Caco-2 (cell line): Measurements from ENCODE around the gene MYL7. TPM values are rescaled to one million over a fixed set of nuclear protein-coding genes. Genes with fewer than 3 reads are reported as not detected.

Source experiments
- BruUV-seq: library from RNA; stranded (reverse); fragments of 400-500 nt; replicated peaks from 2 replicates; lab custom pipeline; 2021; lab: Mats Ljungman, UMichigan
- CTCF ChIA-PET: fragments of 300-600 bp; sonication (Branson Sonifier 250); formaldehyde crosslinking; loops from one replicate; lab custom pipeline; 2022; ENCODE audit warnings: antibody characterized with exemption; lab: Charles Lee
- POLR2A ChIA-PET: fragments of 300-600 bp; sonication (Branson Sonifier 250); formaldehyde crosslinking; loops from one replicate; lab custom pipeline; 2022; ENCODE audit warnings: antibody characterized with exemption; lab: Charles Lee
- DNase-seq, 2 experiments: peaks; one replicate each; pipeline versions ENCODE4 v3.0.0 to v3.0.0-alpha.2; 2020 to 2022
- H3K27me3 ChIP-seq: replicated peaks from 2 replicates; pipeline ENCODE4 v1.6.0; 2011; ENCODE audit warnings: low read length; ENCODE audit not compliant: control insufficient read depth, insufficient read depth
- H3K36me3 ChIP-seq: 2 replicates; pipeline ENCODE4 v1.5.1; 2011; ENCODE audit warnings: low read length; ENCODE audit not compliant: control insufficient read depth, insufficient read depth
- H3K4me1 ChIP-seq: fragments of 250-450 bp; sonication (Bioruptor Pico); 2 replicates; pipeline ENCODE4 v1.5.1; 2020; ENCODE audit warnings: mild to moderate bottlenecking
- H3K4me3 ChIP-seq: 2 replicates; pipeline ENCODE4 v1.5.1; 2011; ENCODE audit warnings: low read depth, mild to moderate bottlenecking, control low read depth, low read length
- H3K9me3 ChIP-seq: fragments of 250-450 bp; sonication (Bioruptor Pico); 2 replicates; pipeline ENCODE4 v1.5.1; 2020; ENCODE audit warnings: mild to moderate bottlenecking, moderate library complexity
- H3K27ac Mint-ChIP-seq: one replicate; pipeline ENCODE4 v1.8.0; 2022; ENCODE audit warnings: mixed read lengths; ENCODE audit not compliant: unreplicated experiment
- H3K27me3 Mint-ChIP-seq: one replicate; pipeline ENCODE4 v1.8.0; 2022; ENCODE audit warnings: mixed read lengths; ENCODE audit not compliant: insufficient read depth, unreplicated experiment
- H3K36me3 Mint-ChIP-seq: one replicate; pipeline ENCODE4 v1.8.0; 2022; ENCODE audit warnings: mild to moderate bottlenecking, mixed read lengths; ENCODE audit not compliant: insufficient read depth, unreplicated experiment
- H3K4me1 Mint-ChIP-seq: one replicate; pipeline ENCODE4 v1.8.0; 2022; ENCODE audit warnings: low read depth, mixed read lengths; ENCODE audit not compliant: unreplicated experiment
- H3K4me3 Mint-ChIP-seq: one replicate; pipeline ENCODE4 v1.8.0; 2022; ENCODE audit warnings: mild to moderate bottlenecking, moderate library complexity, mixed read lengths; ENCODE audit not compliant: unreplicated experiment
- H3K9me3 Mint-ChIP-seq: one replicate; pipeline ENCODE4 v1.8.0; 2022; ENCODE audit warnings: mixed read lengths; ENCODE audit not compliant: unreplicated experiment
- intact Hi-C: fragments of 100-400 bp; cut with micrococcal nuclease; formaldehyde crosslinking; loops from one replicate; pipeline ENCODE4 v1.10.0; 2022; ENCODE audit not compliant: unreplicated experiment
- total RNA-seq: library from RNA; stranded (reverse); gene quantifications from 2 replicates; pipeline ENCODE4 v1.2.3, GENCODE V29; 2022
- TF ChIP-seq, protein P1 (sequence below), 2 experiments: fragments of 200-600 bp in 1 of 2; IDR thresholded peaks; 1 replicate in 1 of 2; 2 replicates in 1 of 2; pipeline versions ENCODE4 v1.5.1 to v1.8.0; 2011 to 2022; ENCODE audit warnings: antibody characterized with exemption in 1 of 2, control low read depth in 1 of 2, inconsistent platforms in 1 of 2, low read depth in 1 of 2, low read length in 1 of 2, mild to moderate bottlenecking in 1 of 2, moderate library complexity in 1 of 2; ENCODE audit not compliant: insufficient read depth in 1 of 2, severe bottlenecking in 1 of 2, unreplicated experiment in 1 of 2

The MYL7 gene
- total RNA-seq, 1 experiment from 2014 or later = 16.2 TPM

DNA sequence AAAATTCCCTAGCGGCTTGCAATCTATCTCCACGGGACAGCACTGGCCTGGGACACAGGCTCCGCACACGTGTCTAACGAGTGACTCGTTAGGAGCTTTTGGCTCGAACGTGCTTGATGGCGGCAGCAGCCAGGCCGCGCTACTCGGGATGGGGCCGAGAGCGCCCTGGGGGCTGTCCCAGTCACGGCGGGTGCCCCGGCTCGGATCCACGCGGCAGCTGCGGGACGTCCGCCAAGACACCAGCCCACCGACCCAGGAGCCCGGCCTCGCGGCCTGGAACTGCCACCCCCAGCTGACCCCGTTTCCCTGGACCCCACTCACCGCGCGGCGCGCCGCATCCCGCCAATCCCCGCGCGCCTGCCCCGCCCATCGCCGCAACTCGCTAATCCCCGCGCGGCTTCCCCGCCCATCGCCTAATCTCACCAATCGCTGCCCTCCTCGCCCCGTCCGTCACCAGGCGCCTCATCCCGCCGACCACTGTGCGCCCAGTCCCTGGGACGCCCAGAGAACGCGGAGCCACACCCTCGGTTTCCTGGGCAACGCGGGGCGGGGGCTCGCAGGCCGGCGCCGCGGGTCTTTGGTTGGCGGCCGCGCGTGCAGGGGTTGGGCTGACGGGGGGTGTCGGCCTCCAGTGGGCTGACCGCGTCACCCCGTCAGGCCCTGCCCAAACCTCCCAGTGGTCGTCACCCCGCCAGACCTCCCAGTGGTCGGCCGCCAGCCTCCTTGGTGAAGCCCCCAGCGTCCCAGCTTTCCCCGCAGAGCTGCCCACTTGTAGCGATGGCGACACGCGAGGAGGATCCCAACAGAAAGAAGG, 17.7 kb downstream of the MYL7 start, which contains the start of gene POLD2:
POLD2 (minus strand) TSS at position 359 of the 814 bp plus-strand sequence. CDS start 1,495 bp downstream, outside the sequence.
- DNase-seq = peak; percentile 98 to 99
- Mint-ChIP-seq H3K4me3 (peak within 1 kb of the TSS; percentile 73), H3K9me3 (no peaks in the 10 kb centered on the region), H3K27ac (peak within 1 kb of the TSS; percentile 25), H3K4me1 (peaks cover 12% of the 10 kb centered on the region), H3K27me3 (no peaks in the 10 kb centered on the region), H3K36me3 (peaks cover 22% of the 10 kb centered on the region)
- H3K4me3 ChIP-seq = peak within 1 kb of the TSS; percentile 93
- intact Hi-C loops = loop anchor here (1.0 kb wide), 1 partner anchor 41 kb away; the partner anchor contains the start of gene POLM
- no peaks in the 10 kb centered on the region for H3K4me1 ChIP-seq
- TF ChIP-seq, protein P1, sequence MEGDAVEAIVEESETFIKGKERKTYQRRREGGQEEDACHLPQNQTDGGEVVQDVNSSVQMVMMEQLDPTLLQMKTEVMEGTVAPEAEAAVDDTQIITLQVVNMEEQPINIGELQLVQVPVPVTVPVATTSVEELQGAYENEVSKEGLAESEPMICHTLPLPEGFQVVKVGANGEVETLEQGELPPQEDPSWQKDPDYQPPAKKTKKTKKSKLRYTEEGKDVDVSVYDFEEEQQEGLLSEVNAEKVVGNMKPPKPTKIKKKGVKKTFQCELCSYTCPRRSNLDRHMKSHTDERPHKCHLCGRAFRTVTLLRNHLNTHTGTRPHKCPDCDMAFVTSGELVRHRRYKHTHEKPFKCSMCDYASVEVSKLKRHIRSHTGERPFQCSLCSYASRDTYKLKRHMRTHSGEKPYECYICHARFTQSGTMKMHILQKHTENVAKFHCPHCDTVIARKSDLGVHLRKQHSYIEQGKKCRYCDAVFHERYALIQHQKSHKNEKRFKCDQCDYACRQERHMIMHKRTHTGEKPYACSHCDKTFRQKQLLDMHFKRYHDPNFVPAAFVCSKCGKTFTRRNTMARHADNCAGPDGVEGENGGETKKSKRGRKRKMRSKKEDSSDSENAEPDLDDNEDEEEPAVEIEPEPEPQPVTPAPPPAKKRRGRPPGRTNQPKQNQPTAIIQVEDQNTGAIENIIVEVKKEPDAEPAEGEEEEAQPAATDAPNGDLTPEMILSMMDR (IDR thresholded peaks at IDR 0.05; ENCODE audit: insufficient read depth in 1 of 2, low read depth in 1 of 2, low read length in 1 of 2, severe bottlenecking in 1 of 2, unreplicated experiment in 1 of 2) = no peak
- BruUV-seq = no TSS peak
- peaks cover 2% of the 10 kb centered on the region; the same call in 1 of the 2 replicates for H3K36me3 ChIP-seq
- ChIA-PET POLR2A (interaction anchor here (0.7 to 1.2 kb wide), 2 partner anchors 11 to 25 kb away, joined by 4 to 5 read pairs; no protein-coding TSS in a partner anchor), CTCF (interaction anchor here (0.6 to 2.1 kb wide), 4 partner anchors 8 to 79 kb away, joined by 3 to 8 read pairs (median 3); partner anchors contain the start of gene DBNL)
- H3K27me3 ChIP-seq = no peaks in the 10 kb centered on the region
- no peaks in the 10 kb centered on the region for H3K9me3 ChIP-seq

DNA sequence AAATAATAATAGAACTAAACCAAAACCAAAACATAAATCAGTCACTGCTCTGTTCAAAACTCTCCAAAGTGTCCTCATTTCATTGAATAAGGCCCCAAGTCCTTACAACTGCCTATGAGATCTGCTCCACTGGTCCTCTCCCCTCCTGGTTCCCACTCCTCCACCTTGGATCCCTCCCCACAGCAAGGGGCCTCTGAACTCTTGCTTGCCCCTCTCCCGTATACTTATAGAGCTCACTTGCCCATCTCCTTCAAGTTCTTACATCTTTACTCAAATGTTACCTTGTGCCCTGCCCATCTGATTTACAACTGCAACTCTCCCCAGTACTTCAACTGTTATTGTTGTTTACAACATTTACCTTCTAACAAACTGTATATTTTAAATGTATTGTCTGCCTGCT, 18.6 kb downstream of the MYL7 start:
- intact Hi-C loops = no loop called here
- CTCF ChIA-PET = interaction anchor here (0.9 to 2.1 kb wide), 3 partner anchors 9 to 78 kb away, joined by 3 to 8 read pairs (median 3); partner anchors contain the start of gene DBNL
- H3K4me1 Mint-ChIP-seq = peaks cover 12% of the 10 kb centered on the region

More for the DNA sequence above, 18.6 kb downstream of the MYL7 start:
- TF ChIP-seq, protein P1 (IDR thresholded peaks at IDR 0.05; ENCODE audit: insufficient read depth in 1 of 2, low read depth in 1 of 2, low read length in 1 of 2, severe bottlenecking in 1 of 2, unreplicated experiment in 1 of 2) = no peak
- H3K27ac Mint-ChIP-seq = peak overlapping the region; percentile 25
- no peaks in the 10 kb centered on the region for H3K4me1 ChIP-seq
- peaks cover 30% of the 10 kb centered on the region for H3K36me3 Mint-ChIP-seq
- peaks cover 2% of the 10 kb centered on the region for H3K36me3 ChIP-seq
- H3K9me3 ChIP-seq = no peaks in the 10 kb centered on the region
- DNase-seq = no peak
- no peaks in the 10 kb centered on the region for H3K27me3 ChIP-seq
- peak overlapping the region; percentile 73 for H3K4me3 Mint-ChIP-seq
- H3K9me3 Mint-ChIP-seq = no peaks in the 10 kb centered on the region
- peak overlapping the region; percentile 93 for H3K4me3 ChIP-seq
- H3K27me3 Mint-ChIP-seq = no peaks in the 10 kb centered on the region
- no TSS peak for BruUV-seq
- POLR2A ChIA-PET = interaction anchor here (0.7 to 1.2 kb wide), 2 partner anchors 10 to 24 kb away, joined by 4 to 5 read pairs; no protein-coding TSS in a partner anchor
